Frontal cortex (tissue), 4 donors: ENCODE data around the gene C2orf49. TPM values are rescaled to one million over a fixed set of nuclear protein-coding genes. Genes with fewer than 3 reads are reported as not detected.

ENCODE experiments used
- DNase-seq, 2 donors: peaks; one replicate each; pipeline ENCODE4 v3.0.0; 2012; ENCODE audit warnings: low spot score in 2 of 2
- FAIRE-seq: peaks from 2 replicates; lab custom pipeline; 2012; peaks lifted over from hg19 to GRCh38; lab: Jason Lieb, UNC
- total RNA-seq: library from RNA; depleted of rRNA; stranded (reverse); fragments of >200 nt; gene quantifications from one replicate; pipeline ENCODE4 v1.2.3, GENCODE V29; 2014
- donor health status: control.
- donor health status: control.
- donor health status: control.

Gene C2orf49
- total RNA-seq, 1 donor from 2014 or later, result 29.8 TPM

DNA sequence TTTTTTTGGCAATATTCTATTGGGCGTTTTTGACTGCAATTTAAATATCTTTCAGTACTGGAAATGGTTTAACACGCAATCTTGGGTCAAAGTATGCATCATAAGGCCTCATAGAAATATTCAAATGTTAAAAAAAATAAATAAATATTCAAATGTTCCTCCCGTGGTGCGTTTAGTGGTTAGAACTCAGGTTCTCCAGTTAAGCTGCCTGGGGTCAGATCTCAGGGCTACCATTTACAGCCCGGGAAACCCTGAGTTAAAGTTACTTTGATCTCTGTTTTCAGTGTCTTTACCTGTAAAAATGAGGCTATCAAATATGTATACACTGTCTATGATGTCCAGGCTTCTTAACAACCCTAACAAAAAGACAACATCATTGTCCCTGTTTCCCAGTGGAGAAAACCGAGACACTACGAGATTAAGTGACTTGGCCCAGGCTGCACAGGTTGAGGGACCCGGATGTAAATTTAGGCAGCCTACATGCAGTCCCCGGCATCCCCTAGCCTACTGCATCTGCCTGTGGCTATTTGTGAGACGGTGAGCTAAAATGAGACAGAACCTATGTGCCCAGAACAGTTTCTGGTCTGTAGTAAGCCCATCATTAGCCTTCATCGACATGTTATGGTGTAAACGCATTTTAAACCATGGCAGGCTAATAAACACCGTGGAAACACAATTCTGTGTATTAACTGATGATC, 59.8 kb downstream of the C2orf49 start:
- no peak for DNase-seq
- no peak for FAIRE-seq

DNA sequence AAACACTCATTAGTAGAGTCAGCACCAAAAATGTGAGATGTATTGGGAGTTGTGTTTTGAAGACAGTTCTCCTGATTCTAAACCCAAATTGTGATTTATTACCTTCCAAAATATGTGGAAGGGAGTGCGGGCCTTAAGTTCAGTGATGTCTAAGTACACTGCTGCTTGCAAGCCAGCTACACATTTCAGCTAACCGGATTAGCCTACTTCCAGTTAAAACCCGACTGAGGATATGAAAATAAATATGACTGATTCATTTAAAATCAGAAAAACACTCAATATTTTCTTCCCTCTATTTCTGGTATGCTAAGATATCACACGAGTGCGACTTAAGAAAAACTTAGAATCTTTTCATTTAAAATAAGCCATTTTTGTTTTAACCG, 60.6 kb downstream of the C2orf49 start:
- DNase-seq (no peak), FAIRE-seq (no peak)

DNA sequence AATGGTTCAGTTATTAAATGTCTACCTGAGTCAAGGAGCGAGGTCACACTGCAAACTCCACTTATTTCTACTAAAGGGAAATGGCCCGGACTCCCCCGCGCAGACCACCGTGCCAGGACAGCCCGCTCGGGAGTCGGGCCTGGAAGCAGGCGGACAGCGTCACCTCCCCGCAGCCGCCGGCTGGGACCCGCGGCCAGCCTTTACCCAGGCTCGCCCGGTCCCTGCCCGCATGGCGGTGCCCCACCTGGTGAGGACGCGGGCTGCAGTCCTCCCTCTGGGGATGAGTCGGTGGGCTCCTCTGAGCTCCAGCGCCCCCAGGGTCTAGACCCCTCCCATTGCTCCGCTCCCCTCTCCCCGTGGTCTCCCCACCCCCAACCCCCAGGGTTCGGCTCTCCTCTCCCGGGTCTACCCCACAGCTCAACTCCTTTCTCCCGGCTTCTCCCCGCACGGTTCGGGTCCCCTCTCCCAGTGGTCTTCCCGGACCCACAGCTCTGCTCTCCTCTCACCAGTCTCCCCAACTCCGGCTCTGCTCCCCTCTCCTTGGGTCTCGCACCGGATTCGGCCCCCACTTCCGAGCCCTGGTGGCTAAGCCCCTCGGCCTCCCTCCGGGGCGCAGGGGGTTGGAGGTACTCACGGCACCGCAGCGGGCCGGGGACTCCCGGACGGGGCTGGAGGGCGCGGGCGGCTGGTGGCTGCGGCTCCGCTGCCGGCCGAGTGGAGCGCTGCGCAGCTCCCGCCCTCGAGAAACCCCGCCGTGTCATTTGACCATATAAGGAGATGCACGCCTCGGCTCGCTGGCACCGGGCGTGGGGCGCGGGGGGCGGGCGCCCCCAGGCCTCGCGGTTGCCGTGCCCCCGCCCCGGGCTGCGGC, 61.2 kb downstream of the C2orf49 start, which contains the start of gene FHL2:
FHL2 (minus strand) TSS at position 716 of the 871 bp plus-strand sequence. CDS start 12,535 bp downstream, outside the sequence.
- FAIRE-seq (no peak), DNase-seq (peak; percentile 70 to 81)

Other genes with a start within 250 kb of the C2orf49 start
- gene GPR45, start 95.8 kb upstream of the C2orf49 start, total RNA-seq, result 0.82 TPM
- 20.4 TPM for gene TGFBRAP1, start 7.8 kb upstream of the C2orf49 start, total RNA-seq
- gene FHL2, start 61.5 kb downstream of the C2orf49 start, total RNA-seq, result 2.4 TPM